Raji (cell line): Measurements from ENCODE around the gene LCP2.

Experiments
- POLR2A ChIP-seq: IDR thresholded peaks from 2 replicates; pipeline ENCODE4 v1.6.1; 2011; ENCODE audit warnings: low read depth, low read length, control low read depth; ENCODE audit not compliant: insufficient read depth

Gene LCP2

DNA sequence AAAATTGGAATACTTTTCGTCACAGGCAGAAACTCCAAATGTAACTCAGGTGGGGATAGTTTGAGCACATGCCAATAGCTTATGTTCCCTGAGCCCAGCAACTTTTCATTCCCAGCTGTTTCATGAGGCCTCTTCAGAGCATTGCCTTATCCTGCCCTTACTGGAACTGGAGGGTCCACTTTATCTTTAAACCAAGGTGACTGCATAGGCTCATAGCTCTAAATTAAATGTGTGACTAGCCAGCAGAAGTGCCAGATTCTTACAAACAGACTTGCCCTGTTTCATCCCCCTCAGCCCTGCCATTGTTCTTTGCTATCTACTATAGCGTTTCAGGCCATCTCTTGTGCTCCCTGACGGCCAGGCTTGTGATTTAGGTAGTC, 8.1 kb upstream of the LCP2 start:
- TF ChIP-seq POLR2A: no peak

DNA sequence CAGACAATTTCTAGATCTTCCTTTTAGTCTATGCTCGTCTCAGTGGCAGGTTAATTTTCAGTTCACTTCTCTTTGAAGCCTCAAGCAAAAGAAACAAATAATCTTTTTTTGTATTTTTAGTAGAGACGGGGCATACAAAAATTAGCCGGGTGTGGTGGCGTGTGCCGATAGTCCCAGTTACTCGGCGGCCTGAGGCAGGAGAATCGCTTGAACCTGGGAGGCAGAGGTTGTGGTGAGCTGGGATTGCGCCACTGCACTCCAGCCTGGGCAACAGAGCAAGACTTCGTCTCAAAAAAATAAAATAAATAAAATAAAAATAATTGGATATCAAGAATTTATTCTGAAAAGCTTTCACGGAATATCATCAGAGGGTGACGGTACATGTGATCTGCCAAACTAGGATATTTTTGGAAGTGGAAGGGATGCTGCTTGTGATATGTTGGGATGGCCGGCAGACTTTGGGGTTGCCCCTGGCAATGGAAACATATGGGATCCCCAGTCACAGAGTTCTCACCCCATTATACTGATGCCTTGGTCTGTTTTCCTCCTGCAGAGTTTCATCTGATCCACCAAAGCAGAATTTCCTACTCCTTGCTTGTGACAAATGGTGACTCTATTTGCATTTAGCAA, 7.6 kb upstream of the LCP2 start:
- no peak for TF ChIP-seq POLR2A

DNA sequence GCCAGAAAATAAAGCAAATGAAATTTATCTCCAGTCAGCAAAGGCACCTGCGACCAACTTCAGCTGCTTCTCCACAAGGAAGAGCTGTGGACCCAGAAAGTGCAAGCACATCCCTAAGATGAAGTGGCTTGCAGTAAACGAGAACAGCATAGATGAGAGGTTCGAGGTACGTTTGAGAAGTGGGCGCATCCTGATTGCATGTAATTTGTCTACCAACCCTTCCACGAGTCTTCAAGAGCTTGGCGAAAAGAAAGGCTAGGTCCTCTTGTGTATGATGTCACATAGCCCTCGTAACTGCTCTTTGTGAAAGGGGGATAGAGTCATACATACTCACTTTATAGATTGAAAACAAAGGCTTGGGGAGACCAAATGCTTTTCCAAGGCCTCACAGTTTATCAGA, 6.0 kb upstream of the LCP2 start:
- TF ChIP-seq POLR2A: no peak

DNA sequence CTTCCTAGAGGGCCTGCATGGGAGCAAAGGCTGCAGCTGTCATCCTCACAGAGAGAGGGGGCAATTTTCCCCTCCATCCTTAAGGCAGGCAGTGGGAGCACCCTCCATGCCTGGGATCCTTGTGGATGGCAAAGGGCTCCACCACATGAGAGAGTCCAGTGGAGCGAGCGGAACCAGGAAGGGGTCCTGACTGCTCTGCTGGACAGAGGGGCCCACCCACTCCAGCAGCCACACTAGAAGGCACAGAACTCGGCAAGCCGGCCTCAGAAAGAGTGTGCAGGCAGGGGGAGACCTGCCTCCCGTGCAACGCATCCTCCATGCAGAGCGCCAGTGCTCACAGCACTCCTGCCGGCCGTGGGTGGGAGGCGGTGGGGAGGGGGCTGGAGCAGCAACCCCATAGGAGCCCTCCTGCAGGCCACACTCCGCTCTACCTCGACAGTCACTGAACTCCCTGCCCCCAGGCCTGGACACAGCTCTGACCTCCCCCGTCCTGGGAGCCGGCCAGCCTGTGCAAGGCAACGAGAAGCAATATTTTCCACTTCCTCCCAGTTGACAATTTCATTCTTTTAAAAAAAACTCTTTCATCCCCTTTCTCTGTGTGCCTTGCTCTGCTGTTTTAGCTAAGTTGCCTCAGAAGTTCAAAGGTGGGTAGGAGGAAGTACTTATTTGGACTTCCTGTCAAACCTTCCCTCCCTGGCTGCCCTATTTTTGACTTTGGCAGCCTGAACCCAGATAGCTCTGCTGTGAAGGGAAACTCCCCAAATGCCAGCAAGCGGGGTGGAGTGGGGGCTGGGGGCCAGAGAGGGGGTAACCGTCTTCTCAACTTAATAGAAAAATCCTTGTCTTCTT, 5.3 kb upstream of the LCP2 start:
- TF ChIP-seq POLR2A: no peak

DNA sequence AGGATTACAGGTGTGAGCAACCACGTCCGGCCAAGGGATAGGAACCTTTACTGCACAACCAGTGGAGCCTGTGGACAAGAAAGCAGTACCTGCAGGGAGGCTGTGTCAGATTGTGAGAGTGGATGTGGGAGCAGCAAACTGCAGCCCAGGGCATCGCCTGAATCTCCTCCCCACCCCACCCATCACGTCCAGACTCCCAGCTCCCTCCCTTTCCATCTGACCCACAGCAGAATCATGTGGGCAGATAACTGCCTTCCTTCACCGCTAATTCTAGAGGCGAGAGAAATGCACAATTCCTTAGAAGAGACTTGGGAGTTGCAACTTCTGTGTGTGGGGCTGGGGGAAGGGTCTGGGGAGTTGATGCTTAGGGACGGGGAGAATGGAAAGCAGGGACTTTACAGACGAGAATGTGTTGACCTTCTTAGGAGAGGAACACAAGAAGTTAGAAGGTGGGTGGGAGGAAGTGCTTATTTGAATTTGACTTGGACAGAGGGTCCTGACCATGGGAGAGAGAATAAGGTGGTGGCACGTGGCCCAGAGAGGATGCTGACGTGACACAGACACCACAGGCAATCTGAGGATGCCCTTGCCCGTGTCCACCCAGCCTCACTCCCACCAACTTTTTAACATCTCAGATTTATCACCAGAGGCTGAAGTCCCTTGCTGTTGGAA, 4.5 kb upstream of the LCP2 start:
- no peak for TF ChIP-seq POLR2A

DNA sequence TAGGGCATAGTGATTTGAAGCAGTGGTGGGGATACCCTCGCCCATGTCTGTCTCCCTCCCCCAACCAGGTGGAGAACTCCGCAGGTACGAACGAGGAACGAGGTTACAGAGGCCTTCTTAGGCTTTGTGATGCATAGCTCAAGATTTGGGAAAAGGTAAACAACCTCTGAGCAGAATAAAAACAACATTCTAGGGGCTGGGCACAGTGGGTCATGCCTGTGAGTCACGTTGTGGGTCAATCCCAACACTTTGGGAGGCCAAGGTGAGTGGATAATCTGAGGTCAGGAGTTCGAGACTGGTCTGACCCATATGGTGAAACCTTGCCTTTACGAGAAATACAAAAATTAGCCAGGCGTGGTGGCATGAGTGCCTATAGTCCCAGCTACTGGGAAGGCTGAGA, 3.6 kb upstream of the LCP2 start:
- TF ChIP-seq POLR2A: no peak

DNA sequence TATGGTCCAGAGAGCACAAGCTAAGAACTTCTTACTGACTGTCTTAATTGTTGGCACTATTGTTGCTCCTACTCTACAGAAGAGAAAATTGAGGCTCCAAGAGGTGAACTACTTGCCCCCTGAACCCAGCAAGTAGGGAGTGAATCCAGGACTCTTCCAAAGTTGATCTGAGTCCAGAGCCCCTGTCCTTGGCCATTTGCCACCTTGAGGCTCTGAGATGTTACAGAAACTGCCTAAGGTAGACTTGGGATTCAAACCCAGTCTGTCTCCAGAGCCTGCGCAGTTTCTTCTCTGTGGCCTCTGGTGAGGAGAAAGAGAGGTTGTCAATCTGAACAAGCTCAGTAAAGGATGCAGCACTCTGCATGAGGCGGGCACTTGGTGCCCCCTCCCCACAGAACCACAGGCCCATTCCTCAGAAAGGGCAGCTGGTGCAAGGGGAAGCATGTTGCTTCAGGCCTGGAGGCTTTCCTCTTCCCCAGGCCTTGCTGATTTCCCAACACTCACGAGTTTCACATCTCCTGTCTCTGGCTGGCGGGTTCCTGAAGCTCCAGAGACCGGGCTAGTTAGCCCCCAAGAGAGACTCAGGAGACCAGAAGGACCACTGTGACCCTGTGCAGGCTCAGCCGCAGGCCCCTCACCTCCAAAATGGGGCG, 2.9 kb upstream of the LCP2 start:
- TF ChIP-seq POLR2A: no peak

DNA sequence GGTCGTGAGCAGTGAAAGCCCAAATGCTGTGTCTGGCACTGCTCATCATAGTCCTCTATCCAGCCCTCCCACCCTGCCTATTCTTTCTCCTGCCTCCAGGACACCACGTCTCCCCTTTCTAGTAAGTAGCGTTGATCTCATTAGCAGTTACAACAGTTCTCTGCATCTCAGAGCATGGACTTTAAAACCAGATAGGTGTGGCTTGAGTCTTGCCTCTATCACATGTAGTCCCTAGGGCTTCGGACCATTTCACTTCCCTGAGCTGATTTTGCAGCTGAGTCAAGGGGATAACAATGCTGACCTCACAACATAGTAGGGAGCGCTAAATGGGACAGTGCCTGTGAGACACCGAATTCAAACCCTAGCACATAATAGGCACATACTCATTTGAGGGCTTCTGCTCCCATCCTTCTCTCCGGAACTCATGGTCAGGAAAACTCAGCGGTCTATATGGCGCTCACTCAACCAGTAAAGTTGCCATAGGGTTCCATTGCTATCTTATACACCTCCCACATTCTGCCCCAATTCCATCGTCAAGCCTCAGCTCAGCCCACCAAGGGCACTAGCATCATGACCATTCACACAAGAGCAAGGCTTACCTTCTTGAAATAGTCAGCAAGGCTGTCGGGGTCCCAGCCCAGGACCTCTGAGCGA, 515 bp downstream of the LCP2 start:
- TF ChIP-seq POLR2A: no peak

DNA sequence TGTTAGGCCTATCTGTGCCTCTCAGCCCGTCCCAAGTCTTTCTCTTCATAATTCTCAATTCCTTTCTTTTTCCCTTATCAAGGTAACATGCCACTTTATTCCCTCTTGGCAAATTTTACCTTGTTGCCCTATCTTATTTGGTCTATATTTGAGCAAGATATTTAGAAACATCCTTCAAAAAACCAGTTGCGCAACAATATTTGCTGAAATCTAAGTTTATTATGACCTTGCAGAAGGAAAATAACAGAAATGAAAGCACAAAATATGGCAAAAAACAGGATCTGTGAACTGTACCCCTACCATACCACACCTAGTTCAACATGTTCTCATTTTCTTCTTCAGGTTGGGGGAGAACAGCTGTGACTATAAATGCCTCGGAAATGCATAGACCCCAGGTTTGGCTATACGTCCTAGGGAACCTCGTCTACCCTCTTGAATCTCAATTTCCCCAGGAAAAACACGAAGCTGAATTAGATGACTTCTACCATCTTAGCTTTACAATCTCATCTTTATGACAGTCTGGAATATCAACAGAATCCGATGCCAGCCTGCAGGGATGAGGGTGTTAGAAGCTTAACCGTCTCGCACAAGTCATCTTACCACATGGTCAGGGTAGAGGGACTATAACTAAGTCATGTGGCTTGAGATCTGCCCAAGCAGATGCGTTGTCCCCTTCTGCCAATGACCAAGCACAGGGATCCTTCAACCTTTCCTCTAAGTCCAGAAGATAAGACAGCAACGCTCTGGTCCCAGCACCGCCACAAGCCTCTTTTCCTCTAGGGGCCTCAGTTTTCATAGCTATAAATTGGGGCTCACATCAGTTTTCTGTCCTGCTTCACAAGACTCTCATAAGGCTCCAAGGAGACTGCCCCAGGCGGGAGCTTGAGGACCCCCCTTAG, 1.3 kb downstream of the LCP2 start:
- TF ChIP-seq POLR2A: no peak

DNA sequence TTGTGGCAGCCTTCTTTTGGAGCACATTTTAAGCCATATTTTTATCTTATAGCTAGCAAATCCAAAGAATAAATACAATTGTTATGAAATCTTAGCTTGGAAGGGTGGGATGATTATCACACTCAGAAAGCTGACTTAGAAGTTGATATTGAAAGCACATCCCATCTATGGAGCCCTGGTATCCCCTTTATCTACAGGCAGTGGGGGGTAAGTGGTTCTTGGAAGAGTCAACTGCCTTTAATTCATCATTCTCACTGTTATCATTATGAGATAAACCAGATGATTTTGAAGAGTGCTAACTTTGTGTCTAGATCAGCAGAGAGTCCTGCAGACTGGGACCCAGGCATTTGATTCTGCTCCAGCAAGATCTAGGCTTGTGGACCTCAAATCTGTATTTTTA, 3.0 kb downstream of the LCP2 start:
- no peak for TF ChIP-seq POLR2A

DNA sequence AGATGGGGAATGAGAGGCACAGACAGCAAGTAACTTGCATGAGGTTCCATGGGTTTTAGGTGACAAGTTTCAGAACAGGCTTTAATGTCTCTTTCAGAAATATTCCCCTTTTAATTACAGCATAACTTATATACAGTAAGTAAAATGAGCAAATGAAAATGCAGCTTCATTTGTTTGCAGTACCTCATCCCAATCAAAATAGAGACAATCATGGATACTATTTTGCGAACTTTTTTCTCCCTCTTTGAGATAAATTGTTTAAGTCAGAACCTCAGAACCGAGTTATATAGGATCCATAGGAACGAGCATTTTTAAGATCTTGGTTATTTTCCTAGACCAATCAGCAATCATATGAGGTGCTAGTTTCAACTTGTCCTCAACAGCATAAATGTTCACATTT, 3.5 kb downstream of the LCP2 start:
- no peak for TF ChIP-seq POLR2A

DNA sequence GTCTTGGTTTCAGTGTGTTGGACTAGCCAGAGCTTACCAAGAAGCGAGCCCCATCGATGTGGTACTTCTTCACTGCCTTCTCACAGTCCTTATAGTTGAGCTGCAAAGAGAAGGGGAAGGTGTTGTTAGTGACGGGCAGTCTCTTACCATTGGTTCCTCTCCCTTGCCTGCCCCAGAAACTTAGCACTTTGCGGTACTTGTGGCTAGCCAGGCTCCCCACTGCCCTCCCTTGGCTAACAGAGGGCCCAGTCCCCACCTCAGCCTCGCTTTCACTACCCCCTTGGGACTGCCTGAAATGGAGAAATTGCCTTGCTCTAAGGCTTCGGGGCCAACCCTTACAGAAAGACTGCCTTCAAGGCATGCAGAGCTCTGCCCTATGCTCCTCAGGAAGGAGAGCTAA, 4.3 kb downstream of the LCP2 start:
- no peak for TF ChIP-seq POLR2A

DNA sequence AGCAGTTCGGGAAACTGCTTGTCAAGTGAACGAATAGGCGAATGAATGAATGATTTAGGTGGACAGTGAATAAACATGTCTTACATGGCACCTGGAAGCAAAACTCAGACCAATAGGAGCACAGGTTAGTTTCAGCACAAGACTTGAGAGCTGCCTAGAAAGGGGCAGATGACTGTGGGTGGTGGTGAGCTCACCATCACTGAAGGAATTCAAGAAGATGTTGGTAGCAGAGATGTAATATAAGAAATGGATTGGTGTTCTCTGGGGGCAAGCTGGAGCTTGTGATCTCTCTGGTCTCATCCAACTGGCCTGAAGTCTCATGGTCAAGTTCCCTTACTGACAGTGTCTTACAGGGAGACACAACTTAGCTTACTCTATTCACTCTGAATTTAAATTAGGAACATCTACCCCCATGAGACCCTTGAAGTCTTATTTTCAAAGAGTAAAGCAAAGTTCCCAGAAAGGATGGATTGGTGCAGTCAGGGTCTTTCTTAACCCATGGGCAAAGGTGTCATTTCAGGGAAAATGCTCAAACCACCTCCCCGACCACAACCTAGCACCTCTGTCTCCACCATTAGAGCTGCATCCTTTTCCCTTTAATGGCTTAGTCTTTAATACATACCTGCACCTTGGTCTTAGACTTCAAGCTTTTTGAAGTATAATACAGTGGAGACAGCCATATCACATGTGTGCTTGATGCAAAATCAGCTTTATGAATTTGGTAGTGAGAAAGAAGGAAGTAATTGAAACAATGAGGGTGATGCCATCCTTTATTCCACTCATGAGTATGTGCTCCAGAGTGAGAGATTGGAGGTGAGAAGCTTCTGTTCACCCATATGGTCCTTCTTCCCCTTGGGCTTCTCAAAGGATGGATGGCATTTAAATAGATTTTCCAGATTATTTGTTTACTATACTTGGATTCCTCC, 5.1 kb downstream of the LCP2 start:
- no peak for TF ChIP-seq POLR2A

DNA sequence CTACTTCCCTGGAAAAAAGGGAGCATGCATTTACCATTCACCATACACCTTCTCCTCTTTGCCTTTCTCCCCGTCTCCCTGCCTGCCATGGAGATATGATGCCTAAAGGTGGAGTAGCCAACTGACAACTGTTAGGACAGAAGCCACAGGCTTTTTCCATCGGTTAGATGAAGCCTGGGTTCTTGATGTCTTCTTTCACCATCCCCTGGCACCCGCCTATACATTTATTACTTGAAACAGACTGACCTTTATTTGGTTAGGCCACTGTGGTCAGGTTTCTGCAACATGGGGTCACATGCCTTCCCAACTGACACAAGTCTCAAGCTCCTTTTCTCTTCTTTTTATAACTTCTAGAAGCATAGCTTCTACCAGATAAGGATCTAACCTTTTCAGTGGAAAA, 7.1 kb downstream of the LCP2 start:
- TF ChIP-seq POLR2A: no peak

DNA sequence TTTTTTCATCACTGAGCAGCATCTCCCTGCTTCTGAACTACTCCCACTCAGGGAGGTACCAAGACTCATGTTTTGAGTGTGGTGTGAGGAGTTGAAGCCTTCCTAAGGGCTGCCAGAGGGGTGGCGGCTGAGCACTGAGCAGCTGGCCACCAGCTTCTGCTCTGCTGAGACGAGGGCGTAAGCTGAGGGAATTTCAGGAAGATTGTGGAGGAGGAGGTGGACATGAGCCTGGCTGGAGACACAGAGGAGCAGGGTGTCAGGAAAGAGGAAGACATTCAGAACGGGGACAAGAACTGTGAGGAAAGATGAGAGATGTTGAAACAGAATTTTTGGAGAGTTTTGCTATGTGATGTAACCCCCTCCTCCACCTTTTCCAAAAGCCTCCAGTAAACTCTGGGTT, 7.8 kb downstream of the LCP2 start:
- TF ChIP-seq POLR2A: no peak
